ENCODE results near the gene LIN7C. TPM values are rescaled to one million over a fixed set of nuclear protein-coding genes. Genes with fewer than 3 reads are reported as not detected.
"Not testable (repeated sequence)": the region's sequence is repeated elsewhere in the genome, so short reads cannot be mapped to it uniquely, and the experiment has no call there.

Gene LIN7C
- polyA plus RNA-seq (2013, experiment 1 of 2; ENCODE audit: insufficient read length): 12.3 TPM
- polyA plus RNA-seq (2013, experiment 2 of 2; ENCODE audit: insufficient read length): 12.0 TPM

- DNase-seq: peak; percentile 96
Measured at GRCh38 chr11:27506200-27507182, at the start of gene LIN7C. TSS of gene LIN7C (minus strand) at chr11:27506769. CDS start at chr11:27506752, 17 bp downstream.

- no peak for DNase-seq
Measured at GRCh38 chr11:27555264-27555663, 48.7 kb upstream of the LIN7C start.

- no peak for DNase-seq
Measured at GRCh38 chr11:27553186-27553585, 46.6 kb upstream of the LIN7C start.

- no peak for DNase-seq
Measured at GRCh38 chr11:27552341-27552740, 45.8 kb upstream of the LIN7C start.

- no peak for DNase-seq
Measured at GRCh38 chr11:27551127-27551526, 44.6 kb upstream of the LIN7C start.

GRCh38 chr11:27545946-27546345 lies 39.4 kb upstream of the LIN7C start:
- DNase-seq: no peak

- no peak for DNase-seq
Measured at GRCh38 chr11:27545035-27545434, 38.5 kb upstream of the LIN7C start.

- DNase-seq: no peak
Measured at GRCh38 chr11:27541790-27542189, 35.2 kb upstream of the LIN7C start.

GRCh38 chr11:27540051-27540450 lies 33.5 kb upstream of the LIN7C start:
- DNase-seq: no peak

- DNase-seq: no peak
Measured at GRCh38 chr11:27535103-27535502, 28.5 kb upstream of the LIN7C start.

GRCh38 chr11:27532652-27533325 lies 26.2 kb upstream of the LIN7C start:
- peak; percentile 31 for DNase-seq

- DNase-seq: no peak
Measured at GRCh38 chr11:27528712-27529111, 22.1 kb upstream of the LIN7C start.

GRCh38 chr11:27526535-27526934 lies 20.0 kb upstream of the LIN7C start:
- DNase-seq: no peak

GRCh38 chr11:27525824-27526516 lies 19.4 kb upstream of the LIN7C start:
- no peak for DNase-seq

- peak; percentile 41 for DNase-seq
Measured at GRCh38 chr11:27524155-27524554, 17.6 kb upstream of the LIN7C start.

- DNase-seq: no peak
Measured at GRCh38 chr11:27520226-27520625, 13.7 kb upstream of the LIN7C start.

- DNase-seq: no peak
Measured at GRCh38 chr11:27518518-27518917, 11.9 kb upstream of the LIN7C start.

GRCh38 chr11:27517490-27517889 lies 10.9 kb upstream of the LIN7C start:
- not testable (repeated sequence) for DNase-seq

- DNase-seq: peak; percentile 37
Measured at GRCh38 chr11:27514558-27514957, 8.0 kb upstream of the LIN7C start.

- DNase-seq: no peak
Measured at GRCh38 chr11:27514076-27514475, 7.5 kb upstream of the LIN7C start.

GRCh38 chr11:27513389-27513788 lies 6.8 kb upstream of the LIN7C start:
- DNase-seq: no peak

GRCh38 chr11:27512238-27512637 lies 5.7 kb upstream of the LIN7C start:
- no peak for DNase-seq

GRCh38 chr11:27509908-27510307 lies 3.3 kb upstream of the LIN7C start:
- no peak for DNase-seq
